Measurements from ENCODE around the gene EFS.

- no peak for TF ChIP-seq POLR2AphosphoS5 (IDR thresholded peaks at IDR 0.05)
- TF ChIP-seq CTCF (IDR thresholded peaks at IDR 0.05) = no peak
- no peak for TF ChIP-seq POLR2A (IDR thresholded peaks at IDR 0.05)
These were observed 40.1 kb upstream of the EFS start for GRCh38 chr14:23405096-23405495.

All from transverse colon (tissue), 4 donors.